ENCODE results near the gene SEMA4A.

Gene SEMA4A

GRCh38 chr1:156194300-156194652 is 40.9 kb downstream of the SEMA4A start:
- peak in 1 of 2 donors; percentile 19 for DNase-seq (ENCODE audit: low read depth in 2 of 2)
- TF ChIP-seq CTCF (IDR thresholded peaks at IDR 0.05; ENCODE audit: low read depth, low read length), result no peak
- H3K4me3 ChIP-seq (replicated peaks in 1 of 2; ENCODE audit: low read depth in 2 of 2, low read length in 2 of 2), result peak overlapping the region; percentile 96 to 99

- no peak for DNase-seq (ENCODE audit: low read depth in 2 of 2)
- no peak overlapping the region for H3K4me3 ChIP-seq (replicated peaks in 1 of 2; ENCODE audit: low read depth in 2 of 2, low read length in 2 of 2)
- TF ChIP-seq CTCF (IDR thresholded peaks at IDR 0.05; ENCODE audit: low read depth, low read length), result no peak
These were observed 42.5 kb downstream of the SEMA4A start for GRCh38 chr1:156195853-156196252.

- no peak overlapping the region for H3K4me3 ChIP-seq (replicated peaks in 1 of 2; ENCODE audit: low read depth in 2 of 2, low read length in 2 of 2)
- no peak for TF ChIP-seq CTCF (IDR thresholded peaks at IDR 0.05; ENCODE audit: low read depth, low read length)
- DNase-seq (ENCODE audit: low read depth in 2 of 2), result no peak
These were observed 43.1 kb downstream of the SEMA4A start for GRCh38 chr1:156196445-156196844.

- H3K4me3 ChIP-seq (replicated peaks in 1 of 2; ENCODE audit: low read depth in 2 of 2, low read length in 2 of 2), result no peak overlapping the region
- no peak for DNase-seq (ENCODE audit: low read depth in 2 of 2)
- TF ChIP-seq CTCF (IDR thresholded peaks at IDR 0.05; ENCODE audit: low read depth, low read length), result no peak
These were observed 45.5 kb downstream of the SEMA4A start for GRCh38 chr1:156198831-156199349.

- no peak overlapping the region for H3K4me3 ChIP-seq (replicated peaks in 1 of 2; ENCODE audit: low read depth in 2 of 2, low read length in 2 of 2)
- TF ChIP-seq CTCF (IDR thresholded peaks at IDR 0.05; ENCODE audit: low read depth, low read length), result no peak
- DNase-seq (ENCODE audit: low read depth in 2 of 2), result no peak
These were observed 46.7 kb downstream of the SEMA4A start for GRCh38 chr1:156200044-156200443.

- DNase-seq (ENCODE audit: low read depth in 2 of 2), result peak; percentile 59 to 86
- H3K4me3 ChIP-seq (replicated peaks in 1 of 2; ENCODE audit: low read depth in 2 of 2, low read length in 2 of 2), result no peak overlapping the region
- no peak for TF ChIP-seq CTCF (IDR thresholded peaks at IDR 0.05; ENCODE audit: low read depth, low read length)
These were observed 49.9 kb downstream of the SEMA4A start for GRCh38 chr1:156203331-156203730.

GRCh38 chr1:156204686-156205085 is 51.3 kb downstream of the SEMA4A start:
- no peak for TF ChIP-seq CTCF (IDR thresholded peaks at IDR 0.05; ENCODE audit: low read depth, low read length)
- DNase-seq (ENCODE audit: low read depth in 2 of 2), result peak in 1 of 2 donors; percentile 57
- H3K4me3 ChIP-seq (replicated peaks in 1 of 2; ENCODE audit: low read depth in 2 of 2, low read length in 2 of 2), result no peak overlapping the region

Data from cardiac fibroblast (primary cell).